Measurements from ENCODE around the gene IER3IP1.

DNA sequence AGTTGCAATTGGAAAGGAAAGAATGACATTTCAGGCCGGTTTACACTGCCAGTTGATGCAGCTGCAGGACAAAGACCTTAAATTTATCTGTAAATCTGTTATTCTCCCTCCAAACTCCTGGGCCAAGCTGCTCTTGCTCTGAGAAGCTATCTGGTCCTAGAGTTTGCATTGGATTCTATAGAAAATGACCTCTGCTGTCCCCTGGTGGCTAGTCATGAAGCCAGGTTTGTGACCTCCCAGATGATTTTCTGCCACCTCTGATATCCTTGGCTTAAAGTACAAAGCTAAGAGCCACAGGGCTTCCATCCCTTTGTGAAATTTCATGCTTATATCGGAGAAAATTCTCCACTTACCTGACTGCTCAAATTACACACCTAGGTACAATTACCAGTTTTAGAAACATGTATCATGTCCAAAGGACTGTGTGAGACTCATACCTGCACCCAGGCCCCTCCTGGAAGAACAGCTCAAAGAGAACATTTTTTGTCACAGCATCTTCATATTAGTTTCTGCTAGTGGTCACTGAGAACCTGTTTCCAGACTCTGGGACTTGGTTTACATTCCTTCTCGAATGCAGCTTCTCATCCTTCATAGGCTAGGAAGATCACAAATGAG lies 28.9 kb upstream of the IER3IP1 start:
- peak; percentile 68 to 84 (median 79) for TF ChIP-seq CTCF (IDR thresholded peaks at IDR 0.05 in 4 of 5, conservative IDR thresholded peaks at IDR 0.05 in 1 of 5)
- TF ChIP-seq POLR2A (IDR thresholded peaks at IDR 0.05) = no peak
